Ovary (tissue), 9 donors: ENCODE results near the gene TULP4. TPM values are rescaled to one million over a fixed set of nuclear protein-coding genes. Genes with fewer than 3 reads are reported as not detected.

ENCODE experiments used
- DNase-seq, 5 donors: peaks; one replicate each; pipeline ENCODE4 v3.0.0-alpha.2; 2019 to 2020
- H3K27ac ChIP-seq, 2 donors: fragments of 200-600 bp; one replicate each; pipeline versions ENCODE4 v1.5.1 to v1.8.0; 2019 to 2022
- H3K27me3 ChIP-seq: fragments of 200-600 bp; one replicate; pipeline ENCODE4 v1.8.0; 2022
- H3K36me3 ChIP-seq: fragments of 200-600 bp; sonication (generic); one replicate; pipeline ENCODE4 v1.5.1; 2019
- H3K4me1 ChIP-seq: one replicate; pipeline ENCODE4 v1.8.1; 2013; ENCODE audit warnings: mild to moderate bottlenecking, moderate library complexity; ENCODE audit not compliant: insufficient read depth
- H3K4me3 ChIP-seq: fragments of 200-600 bp; sonication (generic); one replicate; pipeline ENCODE4 v1.5.1; 2017
- H3K9me3 ChIP-seq, 2 donors: fragments of 200-600 bp in 1 of 2; sonication (generic) in 1 of 2; one replicate each; pipeline versions ENCODE4 v1.5.1 to v1.8.1; 2013 to 2019; ENCODE audit warnings: mild to moderate bottlenecking in 1 of 2, moderate library complexity in 1 of 2
- EP300 ChIP-seq: sonication (generic); formaldehyde crosslinking; IDR thresholded peaks from one replicate; pipeline ENCODE4 v1.6.1; 2017; ENCODE audit warnings: antibody characterized with exemption
- POLR2A ChIP-seq: fragments of 450-650 bp; IDR thresholded peaks from one replicate; pipeline ENCODE4 v1.6.1; 2017; ENCODE audit warnings: antibody characterized with exemption, mild to moderate bottlenecking, moderate library complexity
- WGBS, 3 donors: extraction: QIAGEN DNeasy Blood & Tissue Kit in 1 of 3; methylation state at CpG; one replicate each; pipeline versions ENCODE4 v1.1.5 to v1.1.7; 2013 to 2017; 5-methylcytosine and 5-hydroxymethylcytosine counted together
- intact Hi-C, 4 donors: fragments of 100-400 bp; cut with DNase I; formaldehyde crosslinking; loops; one replicate each; pipeline versions ENCODE4 v1.11.0 to v1.15.1; 2022 to 2023
- polyA plus RNA-seq, 2 donors: library from polyadenylated mRNA; stranded (reverse); fragments of 200-250 nt in 1 of 2; fragments of 350-450 nt in 1 of 2; fragmentation: Illumina TruSeq in 1 of 2; extraction: RNeasy Lipid Tissue Mini Kit (QIAGEN cat#74804) in 1 of 2; gene quantifications; one replicate each; pipeline ENCODE4 v1.2.3, GENCODE V29; 2013 to 2014
- total RNA-seq, 7 donors: library from RNA; depleted of rRNA in 2 of 7; stranded (reverse); fragments of >200 nt in 2 of 7; fragmentation: NEBNext Ultra II Directional in 3 of 7; extraction: Animal tissue kit (Norgen Biotek cat#: 25700) in 3 of 7; gene quantifications; one replicate each; pipeline versions ENCODE4 v1.1.0 to v1.2.4, GENCODE V29; 2016 to 2023
- TF ChIP-seq, protein P1 (sequence below), 3 donors: fragments of 450-650 bp in 2 of 3; fragments of 200-600 bp in 1 of 3; IDR thresholded peaks; one replicate each; pipeline versions ENCODE4 v1.5.1 to v1.8.0; 2016 to 2022; ENCODE audit warnings: antibody characterized with exemption in 3 of 3, mild to moderate bottlenecking in 1 of 3
- donor health status: DM: no; HTN: no; CAD: no; lungs with moderate emphysema.
- donor health status: DM: no; HTN: no; CAD: no.
- donor health status: Bipolar disorder and iron deficiency.
- donor health status: DM: yes; HTN: yes; CAD: no.
- donor health status: DM: no; HTN: no; CAD: no.
- donor health status: DM: yes; HTN: yes; CAD: no.

TULP4 gene
- total and polyA plus RNA-seq, 9 donors, result 7.5 to 152 (median 92.6) TPM

DNA sequence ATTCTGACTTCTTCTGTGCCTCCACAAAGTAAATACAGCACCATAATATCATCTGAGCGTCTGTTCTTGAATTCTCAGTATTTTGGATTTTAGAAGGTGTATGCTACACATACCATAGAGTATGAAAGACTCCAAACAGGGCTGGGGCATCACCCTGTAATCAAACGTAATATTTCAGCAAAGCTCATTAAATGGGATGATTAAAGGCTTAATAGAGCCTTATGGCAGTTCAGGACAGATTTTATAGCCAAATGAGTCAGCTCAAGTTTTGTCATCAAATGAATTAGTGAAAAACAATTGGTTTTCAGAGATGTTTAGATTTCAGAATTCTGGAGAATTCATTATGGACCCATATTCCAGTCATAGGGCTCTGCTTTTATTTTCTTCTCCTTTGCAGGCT lies 68.9 kb downstream of the TULP4 start:
- WGBS, 3 donors, result 70 to 86% (median 83%) methylated on average over 2 of the region's 2 CpGs
- intact Hi-C loops, result no loop called here

DNA sequence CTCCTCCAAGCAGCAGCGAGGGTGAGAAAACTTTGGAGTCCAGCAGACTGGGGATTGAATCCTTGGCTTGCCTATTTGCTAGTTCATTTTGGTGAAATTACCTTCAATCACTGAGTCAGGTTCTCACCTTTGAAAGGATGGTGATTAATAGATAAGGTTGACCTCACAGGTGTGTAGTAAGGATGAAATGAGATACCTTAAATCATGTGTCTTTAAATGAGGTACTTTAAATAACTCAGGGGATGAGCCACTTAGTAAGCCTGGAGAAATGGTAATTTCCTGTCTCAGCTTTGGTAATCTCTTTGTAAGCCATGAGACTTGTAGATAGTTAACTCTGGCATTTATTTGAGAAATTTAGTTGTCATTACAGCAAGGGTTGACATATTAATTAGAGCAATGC lies 70.2 kb downstream of the TULP4 start:
- H3K4me1 ChIP-seq, result peaks cover 2% of the 10 kb centered on the region
- no peak overlapping the region for H3K27ac ChIP-seq
- H3K36me3 ChIP-seq, result no peaks in the 10 kb centered on the region
- 96 to 97% (median 96%) methylated on average over 1 of the region's 1 CpG for WGBS, 3 donors
- TF ChIP-seq, protein P1, sequence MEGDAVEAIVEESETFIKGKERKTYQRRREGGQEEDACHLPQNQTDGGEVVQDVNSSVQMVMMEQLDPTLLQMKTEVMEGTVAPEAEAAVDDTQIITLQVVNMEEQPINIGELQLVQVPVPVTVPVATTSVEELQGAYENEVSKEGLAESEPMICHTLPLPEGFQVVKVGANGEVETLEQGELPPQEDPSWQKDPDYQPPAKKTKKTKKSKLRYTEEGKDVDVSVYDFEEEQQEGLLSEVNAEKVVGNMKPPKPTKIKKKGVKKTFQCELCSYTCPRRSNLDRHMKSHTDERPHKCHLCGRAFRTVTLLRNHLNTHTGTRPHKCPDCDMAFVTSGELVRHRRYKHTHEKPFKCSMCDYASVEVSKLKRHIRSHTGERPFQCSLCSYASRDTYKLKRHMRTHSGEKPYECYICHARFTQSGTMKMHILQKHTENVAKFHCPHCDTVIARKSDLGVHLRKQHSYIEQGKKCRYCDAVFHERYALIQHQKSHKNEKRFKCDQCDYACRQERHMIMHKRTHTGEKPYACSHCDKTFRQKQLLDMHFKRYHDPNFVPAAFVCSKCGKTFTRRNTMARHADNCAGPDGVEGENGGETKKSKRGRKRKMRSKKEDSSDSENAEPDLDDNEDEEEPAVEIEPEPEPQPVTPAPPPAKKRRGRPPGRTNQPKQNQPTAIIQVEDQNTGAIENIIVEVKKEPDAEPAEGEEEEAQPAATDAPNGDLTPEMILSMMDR (IDR thresholded peaks at IDR 0.05), result no peak
- TF ChIP-seq EP300 (no peak), POLR2A (no peak)
- intact Hi-C loops, result no loop called here
- no peaks in the 10 kb centered on the region for H3K27me3 ChIP-seq
- no peaks in the 10 kb centered on the region for H3K9me3 ChIP-seq
- H3K4me3 ChIP-seq, result no peak overlapping the region
- DNase-seq, result no peak

More for the DNA sequence above, 68.9 kb downstream of the TULP4 start:
- no peak overlapping the region for H3K4me3 ChIP-seq
- H3K4me1 ChIP-seq, result peaks cover 2% of the 10 kb centered on the region
- no peaks in the 10 kb centered on the region for H3K27me3 ChIP-seq
- no peaks in the 10 kb centered on the region for H3K9me3 ChIP-seq
- H3K36me3 ChIP-seq, result no peaks in the 10 kb centered on the region
- H3K27ac ChIP-seq, result no peak overlapping the region
- TF ChIP-seq, protein P1 (IDR thresholded peaks at IDR 0.05), result no peak
- TF ChIP-seq POLR2A (no peak), EP300 (no peak)
- no peak for DNase-seq

DNA sequence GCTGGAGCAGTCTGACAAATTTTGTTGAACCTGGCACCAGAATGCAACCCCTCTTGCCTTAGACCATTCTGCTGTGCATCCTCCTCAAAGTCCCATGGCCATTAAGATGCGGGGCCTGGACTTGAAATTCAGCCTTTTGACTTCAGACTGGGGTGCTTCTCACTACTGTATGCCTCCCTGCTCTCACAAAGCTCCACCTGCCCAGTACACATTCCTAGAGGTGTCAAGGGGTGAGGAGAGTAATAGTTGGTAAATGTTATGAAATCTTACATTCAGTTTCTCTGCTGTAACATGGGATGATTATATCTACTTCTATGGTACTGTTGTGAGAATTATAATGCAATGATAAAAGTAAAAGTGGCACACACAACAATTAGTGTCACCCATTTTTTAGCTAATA lies 70.8 kb downstream of the TULP4 start:
- Histone ChIP-seq H3K27ac (no peak overlapping the region), H3K4me3 (no peak overlapping the region), H3K9me3 (no peaks in the 10 kb centered on the region), H3K27me3 (no peaks in the 10 kb centered on the region), H3K4me1 (no peaks in the 10 kb centered on the region), H3K36me3 (no peaks in the 10 kb centered on the region)
- intact Hi-C loops, result no loop called here
- no peak for TF ChIP-seq EP300
- TF ChIP-seq, protein P1 (IDR thresholded peaks at IDR 0.05), result no peak
- no peak for TF ChIP-seq POLR2A
- DNase-seq, result no peak
- WGBS, 3 donors, result 88 to 100% (median 95%) methylated on average over 1 of the region's 1 CpG

DNA sequence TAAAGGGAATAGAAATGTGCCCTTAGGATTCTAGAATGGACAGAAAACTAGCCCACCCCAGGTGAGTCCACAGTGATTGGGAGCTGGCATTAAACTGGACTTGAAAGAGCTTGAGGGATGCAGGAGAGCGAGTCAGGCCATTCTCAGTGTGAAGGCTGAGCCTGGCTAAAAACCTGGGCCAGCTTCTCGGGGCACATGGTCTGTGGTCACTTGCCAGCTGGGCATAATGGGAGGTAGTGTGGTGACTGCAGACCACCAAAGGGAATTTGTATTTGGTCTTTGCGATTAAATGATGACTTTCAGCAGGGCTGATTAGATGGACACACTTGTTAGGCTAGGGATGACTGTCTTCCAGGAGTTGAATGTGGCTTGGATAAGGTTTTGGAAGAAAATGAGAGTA lies 71.3 kb downstream of the TULP4 start:
- 92 to 98% (median 98%) methylated on average over 3 of the region's 3 CpGs for WGBS, 3 donors
- Histone ChIP-seq H3K36me3 (no peaks in the 10 kb centered on the region), H3K27ac (no peak overlapping the region), H3K4me1 (no peaks in the 10 kb centered on the region), H3K9me3 (no peaks in the 10 kb centered on the region), H3K27me3 (no peaks in the 10 kb centered on the region), H3K4me3 (no peak overlapping the region)
- intact Hi-C loops, result no loop called here
- DNase-seq, result no peak
- TF ChIP-seq POLR2A, result no peak
- TF ChIP-seq, protein P1 (IDR thresholded peaks at IDR 0.05), result no peak
- TF ChIP-seq EP300, result no peak

DNA sequence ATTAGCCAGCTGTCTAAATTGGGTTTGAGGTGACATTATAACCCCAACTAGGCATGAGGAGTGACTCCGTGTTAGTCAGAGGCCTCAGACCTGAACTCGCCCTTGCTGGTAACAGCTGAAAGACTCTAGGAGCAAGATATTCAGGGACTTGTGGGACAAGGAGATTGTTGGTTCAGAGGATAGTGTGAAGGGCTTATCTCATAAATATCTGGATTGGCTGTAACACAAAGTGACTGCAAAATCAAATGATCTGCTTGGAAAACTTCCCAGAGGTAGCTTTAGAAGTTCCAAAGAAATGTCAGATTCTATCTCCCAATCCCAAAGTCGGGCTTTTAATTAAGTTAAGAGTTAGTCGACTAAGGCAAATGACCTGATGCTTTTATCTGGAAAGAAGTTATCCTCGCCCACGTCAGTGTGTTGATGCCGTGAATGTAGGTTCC lies 72.4 kb downstream of the TULP4 start:
- Histone ChIP-seq H3K27ac (no peak overlapping the region), H3K27me3 (no peaks in the 10 kb centered on the region), H3K4me1 (no peaks in the 10 kb centered on the region), H3K4me3 (no peak overlapping the region), H3K36me3 (no peaks in the 10 kb centered on the region), H3K9me3 (no peaks in the 10 kb centered on the region)
- TF ChIP-seq, protein P1 (IDR thresholded peaks at IDR 0.05), result no peak
- TF ChIP-seq EP300 (no peak), POLR2A (no peak)
- no peak for DNase-seq
- WGBS, 3 donors, result 91 to 98% (median 96%) methylated on average over 7 of the region's 7 CpGs
- intact Hi-C loops, result no loop called here
